HG03103 (cell line): ENCODE data around the gene VWC2L.

Source experiments
- ATAC-seq: cut with Tn5 transposase; IDR thresholded peaks from one replicate; pipeline ENCODE4 v1.9.1; 2021; ENCODE audit warnings: low read depth; ENCODE audit not compliant: unreplicated experiment

Gene VWC2L

GRCh38 chr2:214578442-214578841 is 167.6 kb downstream of the VWC2L start:
- ATAC-seq, result no peak

GRCh38 chr2:214579035-214579434 is 168.2 kb downstream of the VWC2L start:
- ATAC-seq, result no peak

- ATAC-seq, result no peak
Observed at GRCh38 chr2:214587442-214587841, 176.6 kb downstream of the VWC2L start.

- no peak for ATAC-seq
Observed at GRCh38 chr2:214591366-214591765, 180.5 kb downstream of the VWC2L start.

GRCh38 chr2:214592011-214592410 is 181.2 kb downstream of the VWC2L start:
- ATAC-seq, result no peak

- no peak for ATAC-seq
Observed at GRCh38 chr2:214593727-214594126, 182.9 kb downstream of the VWC2L start.

- ATAC-seq, result no peak
Observed at GRCh38 chr2:214601852-214602633, 191.2 kb downstream of the VWC2L start.

GRCh38 chr2:214604861-214605260 is 194.0 kb downstream of the VWC2L start:
- ATAC-seq, result no peak

GRCh38 chr2:214607051-214607450 is 196.2 kb downstream of the VWC2L start:
- no peak for ATAC-seq

- ATAC-seq, result no peak
Observed at GRCh38 chr2:214611015-214611414, 200.2 kb downstream of the VWC2L start.

- ATAC-seq, result no peak
Observed at GRCh38 chr2:214624166-214624760, 213.4 kb downstream of the VWC2L start.

GRCh38 chr2:214628091-214628490 is 217.2 kb downstream of the VWC2L start:
- no peak for ATAC-seq
